SK-N-MC (cell line): ENCODE results near the gene CTDSP2.
"Not testable (repeated sequence)": the region's sequence is repeated elsewhere in the genome, so short reads cannot be mapped to it uniquely, and the experiment has no call there.

Source experiments
- DNase-seq: peaks from one replicate; pipeline ENCODE4 v3.0.0-alpha.2; 2011; ENCODE audit warnings: low read depth, low spot score
- H3K27ac ChIP-seq: fragments of 200-600 bp; sonication (generic); 2 replicates; pipeline ENCODE4 v1.5.1; 2016; ENCODE audit warnings: mixed run types
- H3K36me3 ChIP-seq: fragments of 200-600 bp; sonication (generic); 2 replicates; pipeline ENCODE4 v1.6.1; 2017; ENCODE audit warnings: antibody characterized with exemption, low read length, mixed read lengths; ENCODE audit not compliant: insufficient read depth
- H3K4me3 ChIP-seq: fragments of 200-600 bp; sonication (generic); 2 replicates; pipeline ENCODE4 v1.5.1; 2016
- H3K9ac ChIP-seq: fragments of 200-600 bp; sonication (generic); 2 replicates; pipeline ENCODE4 v1.8.0; 2017; ENCODE audit warnings: mixed run types, mixed read lengths; ENCODE audit not compliant: insufficient read length
- H3K9me3 ChIP-seq: fragments of 200-600 bp; sonication (generic); 2 replicates; pipeline ENCODE4 v1.6.1; 2017; ENCODE audit warnings: low read depth, mild to moderate bottlenecking, antibody characterized with exemption, low read length, moderate library complexity, mixed read lengths
- EZH2 ChIP-seq: fragments of 200-600 bp; sonication (generic); IDR thresholded peaks from one replicate; pipeline ENCODE4 v1.6.1; 2017; ENCODE audit warnings: antibody characterized with exemption
- FOXP2 ChIP-seq: optimal IDR thresholded peaks from 2 replicates; pipeline ENCODE3; 2011; ENCODE audit warnings: mild to moderate bottlenecking, moderate library complexity; ENCODE audit not compliant: insufficient read depth; ENCODE audit errors: extremely low read length, control extremely low read depth
- POLR2AphosphoS5 ChIP-seq: IDR thresholded peaks from 2 replicates; pipeline ENCODE4 v1.6.1; 2012; ENCODE audit warnings: mild to moderate bottlenecking, low read depth, low read length, borderline replicate concordance

Gene CTDSP2

GRCh38 chr12:57883700-57884099 is 37.2 kb upstream of the CTDSP2 start:
- H3K9me3 ChIP-seq, result no peaks in the 10 kb centered on the region; the same call in 1 of the 2 replicates
- H3K27ac ChIP-seq, result no peak overlapping the region
- no peak for TF ChIP-seq POLR2AphosphoS5
- TF ChIP-seq EZH2, result no peak
- no peak for TF ChIP-seq FOXP2
- no peak overlapping the region for H3K4me3 ChIP-seq
- H3K36me3 ChIP-seq, result no peaks in the 10 kb centered on the region
- DNase-seq, result no peak
- H3K9ac ChIP-seq, result no peak overlapping the region

- no peak for TF ChIP-seq FOXP2
- no peak for TF ChIP-seq EZH2
- Histone ChIP-seq H3K9ac (no peak overlapping the region), H3K27ac (no peak overlapping the region), H3K4me3 (no peak overlapping the region), H3K36me3 (no peaks in the 10 kb centered on the region), H3K9me3 (no peaks in the 10 kb centered on the region; the same call in 1 of the 2 replicates)
- DNase-seq, result no peak
Observed at GRCh38 chr12:57883057-57883456, 36.5 kb upstream of the CTDSP2 start.

GRCh38 chr12:57882575-57882974 is 36.0 kb upstream of the CTDSP2 start:
- no peaks in the 10 kb centered on the region for H3K36me3 ChIP-seq
- H3K9me3 ChIP-seq, result no peaks in the 10 kb centered on the region; the same call in 1 of the 2 replicates
- no peak overlapping the region for H3K27ac ChIP-seq
- no peak for DNase-seq
- no peak overlapping the region for H3K9ac ChIP-seq
- no peak for TF ChIP-seq FOXP2
- TF ChIP-seq POLR2AphosphoS5, result no peak
- no peak for TF ChIP-seq EZH2
- H3K4me3 ChIP-seq, result no peak overlapping the region

GRCh38 chr12:57881475-57881874 is 34.9 kb upstream of the CTDSP2 start:
- Histone ChIP-seq H3K4me3 (no peak overlapping the region), H3K27ac (no peak overlapping the region)
- no peak for DNase-seq

GRCh38 chr12:57881035-57881434 is 34.5 kb upstream of the CTDSP2 start:
- H3K9ac ChIP-seq, H3K36me3 ChIP-seq, H3K4me3 ChIP-seq, DNase-seq, H3K9me3 ChIP-seq, H3K27ac ChIP-seq: not testable (repeated sequence)

More at GRCh38 chr12:57881475-57881874, 34.9 kb upstream of the CTDSP2 start:
- H3K9ac ChIP-seq, result no peak overlapping the region
- H3K9me3 ChIP-seq, result no peaks in the 10 kb centered on the region; the same call in 1 of the 2 replicates
- TF ChIP-seq EZH2 (no peak), FOXP2 (no peak), POLR2AphosphoS5 (no peak)
- H3K36me3 ChIP-seq, result no peaks in the 10 kb centered on the region

- TF ChIP-seq EZH2 (no peak), POLR2AphosphoS5 (no peak), FOXP2 (no peak)
- no peak overlapping the region for H3K27ac ChIP-seq
- H3K36me3 ChIP-seq, result no peaks in the 10 kb centered on the region
- no peak overlapping the region for H3K9ac ChIP-seq
- no peak for DNase-seq
- no peaks in the 10 kb centered on the region for H3K9me3 ChIP-seq
- H3K4me3 ChIP-seq, result no peak overlapping the region
Observed at GRCh38 chr12:57877876-57878275, 31.3 kb upstream of the CTDSP2 start.

- Histone ChIP-seq H3K9me3 (no peaks in the 10 kb centered on the region), H3K4me3 (no peak overlapping the region), H3K27ac (no peak overlapping the region), H3K36me3 (no peaks in the 10 kb centered on the region), H3K9ac (no peak overlapping the region)
- no peak for DNase-seq
- TF ChIP-seq FOXP2, result no peak
- TF ChIP-seq POLR2AphosphoS5, result no peak
- no peak for TF ChIP-seq EZH2
Observed at GRCh38 chr12:57875753-57876547, 29.4 kb upstream of the CTDSP2 start.

GRCh38 chr12:57874166-57875108 is 27.9 kb upstream of the CTDSP2 start:
- H3K9me3 ChIP-seq, result no peaks in the 10 kb centered on the region
- no peak for DNase-seq
- H3K36me3 ChIP-seq, result no peaks in the 10 kb centered on the region
- H3K4me3 ChIP-seq, result no peak overlapping the region
- no peak overlapping the region for H3K27ac ChIP-seq
- no peak overlapping the region for H3K9ac ChIP-seq
- TF ChIP-seq FOXP2 (no peak), POLR2AphosphoS5 (no peak), EZH2 (no peak)

GRCh38 chr12:57872362-57872761 is 25.8 kb upstream of the CTDSP2 start:
- no peaks in the 10 kb centered on the region for H3K9me3 ChIP-seq
- TF ChIP-seq POLR2AphosphoS5 (no peak), FOXP2 (no peak), EZH2 (no peak)
- H3K9ac ChIP-seq, result no peak overlapping the region

More at GRCh38 chr12:57872362-57872761, 25.8 kb upstream of the CTDSP2 start:
- H3K36me3 ChIP-seq, result no peaks in the 10 kb centered on the region
- no peak for DNase-seq
- H3K27ac ChIP-seq, result no peak overlapping the region
- H3K4me3 ChIP-seq, result no peak overlapping the region
